WERI-Rb-1 (cell line): ENCODE measurements around the gene PTPRG.
A peak's percentile ranks its signal among the peaks of the same experiment; 100 is the strongest.

ENCODE experiments used
- DNase-seq: peaks from one replicate; pipeline ENCODE4 v3.0.0-alpha.2; 2020
- H3K27ac ChIP-seq: fragments of 250-450 bp; sonication (Bioruptor Pico); 2 replicates; pipeline ENCODE4 v1.5.1; 2020; ENCODE audit warnings: mild to moderate bottlenecking, moderate library complexity
- H3K27me3 ChIP-seq: fragments of 250-450 bp; sonication (Bioruptor Pico); 2 replicates; pipeline ENCODE4 v1.5.1; 2021; ENCODE audit warnings: mild to moderate bottlenecking, low read depth, moderate library complexity; ENCODE audit not compliant: insufficient read depth, severe bottlenecking
- H3K36me3 ChIP-seq: fragments of 250-450 bp; sonication (Bioruptor Pico); 2 replicates; pipeline ENCODE4 v1.5.1; 2020; ENCODE audit warnings: mild to moderate bottlenecking, moderate library complexity
- H3K4me3 ChIP-seq: 2 replicates; pipeline ENCODE4 v1.5.1; 2011; ENCODE audit warnings: low read depth, mild to moderate bottlenecking, control low read depth, low read length
- H3K9me3 ChIP-seq: fragments of 250-450 bp; sonication (Bioruptor Pico); 2 replicates; pipeline ENCODE4 v1.5.1; 2021; ENCODE audit warnings: mild to moderate bottlenecking, moderate library complexity; ENCODE audit not compliant: severe bottlenecking
- CTCF ChIP-seq: IDR thresholded peaks from 2 replicates; pipeline ENCODE4 v1.5.1; 2011; ENCODE audit warnings: low read depth, mild to moderate bottlenecking, control low read depth, inconsistent platforms, low read length

The PTPRG gene

GRCh38 chr3:62335196-62335595 lies 773.8 kb downstream of the PTPRG start:
- TF ChIP-seq CTCF, result no peak
- no peaks in the 10 kb centered on the region for H3K27me3 ChIP-seq

GRCh38 chr3:62343755-62344154 lies 782.4 kb downstream of the PTPRG start:
- no peak overlapping the region for H3K27ac ChIP-seq
- H3K4me3 ChIP-seq, result no peak overlapping the region
- H3K27me3 ChIP-seq, result no peaks in the 10 kb centered on the region
- H3K36me3 ChIP-seq, result no peaks in the 10 kb centered on the region
- no peak for TF ChIP-seq CTCF
- DNase-seq, result no peak
- H3K9me3 ChIP-seq, result no peaks in the 10 kb centered on the region

More at GRCh38 chr3:62335196-62335595, 773.8 kb downstream of the PTPRG start:
- peak; percentile 14 for DNase-seq
- H3K36me3 ChIP-seq, result peaks cover 6% of the 10 kb centered on the region; the same call in 1 of the 2 replicates
- no peak overlapping the region for H3K27ac ChIP-seq
- no peaks in the 10 kb centered on the region for H3K9me3 ChIP-seq
- H3K4me3 ChIP-seq, result no peak overlapping the region
